Measurements from ENCODE around the gene CPOX.
"Not testable (repeated sequence)": the region's sequence is repeated elsewhere in the genome, so short reads cannot be mapped to it uniquely, and the experiment has no call there.

CPOX gene

GRCh38 chr3:98593046-98593936 is at the start of gene CPOX:
Gene CPOX, minus strand, starts transcription at chr3:98593611. Its CDS starts 107 bp downstream, at chr3:98593504.
- DNase-seq = peak; percentile 74

DNA sequence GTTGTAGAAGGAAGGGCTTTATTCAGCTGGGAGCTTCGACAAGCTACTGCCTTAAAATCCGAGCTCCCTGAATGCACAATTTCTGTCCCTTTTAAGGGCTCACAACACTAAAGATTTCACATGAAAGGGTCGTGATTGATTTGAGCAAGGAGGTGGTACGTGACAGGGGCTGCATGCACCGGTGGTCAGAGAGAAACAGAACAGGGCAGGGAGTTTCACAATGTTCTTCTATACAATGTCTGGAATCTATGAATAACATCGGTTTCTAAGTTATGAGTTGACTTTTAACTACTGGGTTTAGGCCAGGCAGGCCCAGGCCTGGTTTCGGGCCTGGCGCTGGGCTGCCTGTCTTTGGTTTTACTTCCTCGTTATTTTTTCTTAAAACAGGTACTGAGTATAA is 49.4 kb upstream of the CPOX start:
- DNase-seq = not testable (repeated sequence)

DNA sequence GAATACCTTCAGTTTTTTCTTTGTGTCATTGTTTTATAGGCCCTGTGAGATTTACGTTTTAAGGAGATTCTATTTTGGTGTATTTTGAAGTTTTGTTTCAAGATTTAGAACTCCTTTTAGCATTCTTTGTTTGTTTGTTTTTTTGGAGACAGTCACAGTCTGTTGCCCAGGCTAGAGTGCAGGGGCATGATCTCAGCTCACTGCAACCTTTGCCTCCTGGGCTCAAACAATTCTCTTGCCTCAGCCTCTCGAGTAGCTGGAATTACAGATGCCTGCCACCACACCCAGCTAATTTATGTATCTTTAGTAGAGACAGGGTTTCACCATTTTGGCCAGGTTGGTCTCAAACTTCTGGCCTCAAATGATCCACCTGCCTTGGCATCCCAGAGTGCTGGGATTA is 48.3 kb upstream of the CPOX start:
- DNase-seq = not testable (repeated sequence)

DNA sequence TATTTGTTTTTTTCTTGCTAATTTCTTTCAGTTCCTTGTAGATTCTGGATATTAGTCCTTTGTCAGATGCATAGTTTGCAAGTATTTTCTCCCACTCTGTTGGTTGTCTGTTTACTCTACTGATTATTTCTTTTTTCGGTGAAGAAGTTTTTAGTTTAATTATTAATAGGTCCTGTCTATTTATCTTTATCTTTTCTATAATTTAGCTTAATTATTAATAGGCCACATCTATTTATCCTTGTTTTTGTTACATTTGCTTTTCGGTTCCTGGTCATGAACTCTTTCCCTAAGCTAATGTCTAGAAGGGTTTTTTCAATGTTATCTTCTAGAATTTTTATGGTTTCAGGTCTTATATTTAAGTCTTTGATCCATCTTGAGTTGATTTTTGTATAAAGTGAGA is 45.1 kb upstream of the CPOX start:
- DNase-seq = not testable (repeated sequence)

- no peak for DNase-seq
Measured at GRCh38 chr3:98630416-98630815, 37.0 kb upstream of the CPOX start.

GRCh38 chr3:98628317-98628716 is 34.9 kb upstream of the CPOX start:
- no peak for DNase-seq

DNA sequence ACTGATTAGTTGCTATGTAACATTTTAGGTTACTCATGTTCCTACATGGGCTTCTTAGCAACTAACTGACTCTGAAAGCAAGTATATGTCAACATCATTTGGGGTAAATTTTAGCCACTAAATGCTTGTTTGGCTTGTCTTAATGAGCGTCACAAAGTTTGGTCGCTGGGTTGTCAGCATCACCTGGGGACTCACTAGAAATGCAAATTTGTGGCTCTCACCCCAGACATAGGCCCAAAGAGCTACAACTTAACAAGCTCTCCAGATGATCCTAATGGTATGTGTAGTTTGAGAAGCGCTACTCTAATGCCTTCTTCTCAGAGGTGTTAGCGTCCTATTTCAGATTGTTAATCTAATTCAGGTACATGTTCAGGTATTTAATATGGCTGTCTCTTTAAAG is 32.7 kb upstream of the CPOX start:
- DNase-seq = no peak

DNA sequence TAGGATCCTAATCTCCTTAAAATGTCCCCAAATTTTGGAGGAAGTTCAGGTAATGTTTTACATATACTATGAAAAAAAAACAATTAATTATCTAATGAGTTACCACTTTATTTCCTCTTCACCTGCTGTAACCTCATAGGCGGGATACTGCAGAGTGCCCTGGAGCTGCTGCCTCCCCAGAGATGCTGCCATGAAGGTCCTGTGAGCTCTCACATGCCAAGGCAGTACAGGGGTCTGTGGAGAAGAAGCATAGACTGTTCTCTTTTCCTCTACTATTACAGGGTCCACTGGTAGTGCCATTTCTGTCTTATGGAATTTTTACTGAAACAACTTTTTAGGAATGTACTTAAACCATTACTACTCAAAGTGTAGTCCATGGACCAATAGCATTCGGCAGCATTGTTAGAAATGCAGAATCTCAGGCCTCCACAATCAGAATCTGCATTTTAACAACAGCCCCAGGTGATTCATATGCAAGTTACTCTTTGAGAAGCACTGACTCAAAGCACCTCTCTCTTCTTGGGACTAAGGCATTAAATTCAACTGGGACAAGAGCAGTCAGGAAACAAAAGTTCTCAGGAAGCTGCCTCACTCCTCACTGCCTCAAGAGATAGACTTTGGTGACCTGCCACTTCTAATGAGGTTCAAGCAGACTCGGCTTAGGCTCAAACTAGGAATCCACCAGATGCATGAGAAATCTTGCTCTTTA is 30.3 kb upstream of the CPOX start:
- no peak for DNase-seq

DNA sequence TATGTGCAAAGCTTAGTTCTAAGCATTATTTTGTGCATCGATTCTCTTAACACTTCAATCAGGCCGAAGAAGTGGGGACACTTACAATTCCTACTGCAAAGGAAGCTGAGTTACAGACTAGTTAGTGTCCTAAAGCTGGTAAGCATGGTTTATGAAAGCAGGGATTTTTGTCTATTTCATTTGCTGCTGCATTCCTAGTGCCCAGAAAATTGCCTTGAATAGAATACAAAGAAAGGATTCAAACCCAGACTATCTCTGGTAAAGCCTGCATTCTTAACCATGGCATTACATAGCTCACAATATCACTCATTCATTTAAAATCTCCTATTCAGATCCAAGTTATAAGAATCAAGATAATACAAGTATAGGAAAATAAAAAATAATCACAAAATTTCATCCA is 24.4 kb upstream of the CPOX start:
- DNase-seq = no peak

DNA sequence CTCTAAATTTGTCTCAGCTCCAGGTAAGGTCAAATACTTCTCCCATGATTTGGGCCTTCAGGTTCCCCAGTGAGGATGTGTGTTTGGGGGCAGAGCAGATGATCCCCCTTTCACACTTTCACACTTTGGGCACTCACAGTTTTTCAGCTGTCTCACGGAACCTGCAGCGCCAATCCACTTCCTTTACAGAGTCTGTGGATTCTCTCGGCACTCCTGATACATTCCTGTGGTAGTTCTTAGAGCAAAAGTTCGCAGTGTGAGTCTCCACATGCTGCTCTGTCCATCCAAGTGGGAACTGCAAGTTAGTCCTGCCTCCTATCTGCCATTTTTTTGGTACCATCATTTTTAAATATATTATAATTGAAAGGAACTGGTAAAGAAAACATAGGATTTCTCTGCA is 20.2 kb upstream of the CPOX start:
- no peak for DNase-seq

- no peak for DNase-seq
Measured at GRCh38 chr3:98612996-98613517, 19.6 kb upstream of the CPOX start.

DNA sequence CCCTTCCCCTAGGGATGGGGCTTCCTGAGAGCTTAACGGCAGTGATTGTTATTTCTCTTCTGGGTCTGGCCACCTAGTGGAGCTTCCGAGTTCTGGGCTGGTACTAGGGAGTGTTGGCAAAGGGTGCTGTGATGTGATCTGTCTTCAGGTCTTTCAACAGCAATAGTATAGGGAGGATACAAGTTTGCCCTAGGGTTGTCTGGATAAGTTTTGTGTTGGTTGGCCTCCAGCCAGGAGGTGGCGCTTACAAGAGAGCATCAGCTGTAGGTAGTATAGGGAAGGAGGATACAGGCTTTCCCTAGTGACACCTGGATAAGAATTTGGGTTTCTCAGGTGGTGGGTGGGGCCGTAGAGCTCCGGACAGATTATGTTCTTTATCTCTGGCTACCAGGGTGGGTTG is 19.2 kb upstream of the CPOX start:
- no peak for DNase-seq

DNA sequence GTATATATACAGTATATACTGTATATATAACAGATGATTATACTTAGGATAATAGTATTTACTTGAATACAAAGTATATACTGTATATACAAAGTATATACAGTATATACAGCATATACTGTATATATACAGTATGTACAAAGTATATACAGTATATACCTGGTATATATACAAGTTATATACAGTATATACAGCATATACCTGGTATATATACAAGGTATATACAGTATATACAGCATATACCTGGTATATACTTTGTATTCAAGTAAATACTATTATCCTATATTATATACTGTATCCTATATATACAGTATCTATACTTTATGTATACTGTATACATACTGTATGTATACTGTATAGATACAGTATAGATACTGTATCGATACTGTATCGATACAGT is 14.6 kb upstream of the CPOX start:
- DNase-seq = no peak

GRCh38 chr3:98603580-98603979 is 10.2 kb upstream of the CPOX start:
- no peak for DNase-seq

DNA sequence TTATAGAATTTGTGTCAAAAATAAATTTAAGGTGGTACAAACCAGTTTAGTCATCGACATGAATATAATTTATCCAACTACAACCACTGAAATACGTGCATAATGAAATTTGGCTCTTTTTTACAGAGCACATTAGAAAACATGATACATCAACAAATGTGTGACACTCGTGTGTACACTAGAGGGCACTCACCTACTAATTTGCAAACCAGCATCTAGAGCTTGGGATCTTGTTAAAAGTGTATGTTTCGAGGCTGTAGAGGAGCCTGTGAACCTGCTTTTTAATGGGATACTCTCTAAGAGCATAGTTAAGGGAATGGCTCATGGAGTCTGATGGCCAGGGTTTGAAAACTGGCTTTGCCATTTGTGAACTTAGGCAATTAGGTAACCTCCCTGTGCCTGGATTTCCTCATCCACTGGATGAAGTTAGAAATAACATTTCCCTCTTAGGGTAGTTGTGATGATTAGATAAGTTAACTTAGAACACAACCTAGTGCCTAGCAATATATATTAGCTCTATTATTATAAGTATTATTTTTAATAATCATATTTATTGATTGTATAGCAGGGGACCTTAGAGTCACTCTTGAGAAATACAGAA is 8.8 kb upstream of the CPOX start:
- DNase-seq = no peak

- no peak for DNase-seq
Measured at GRCh38 chr3:98601180-98601579, 7.8 kb upstream of the CPOX start.

GRCh38 chr3:98600412-98601095 is 7.1 kb upstream of the CPOX start:
- DNase-seq = no peak

DNA sequence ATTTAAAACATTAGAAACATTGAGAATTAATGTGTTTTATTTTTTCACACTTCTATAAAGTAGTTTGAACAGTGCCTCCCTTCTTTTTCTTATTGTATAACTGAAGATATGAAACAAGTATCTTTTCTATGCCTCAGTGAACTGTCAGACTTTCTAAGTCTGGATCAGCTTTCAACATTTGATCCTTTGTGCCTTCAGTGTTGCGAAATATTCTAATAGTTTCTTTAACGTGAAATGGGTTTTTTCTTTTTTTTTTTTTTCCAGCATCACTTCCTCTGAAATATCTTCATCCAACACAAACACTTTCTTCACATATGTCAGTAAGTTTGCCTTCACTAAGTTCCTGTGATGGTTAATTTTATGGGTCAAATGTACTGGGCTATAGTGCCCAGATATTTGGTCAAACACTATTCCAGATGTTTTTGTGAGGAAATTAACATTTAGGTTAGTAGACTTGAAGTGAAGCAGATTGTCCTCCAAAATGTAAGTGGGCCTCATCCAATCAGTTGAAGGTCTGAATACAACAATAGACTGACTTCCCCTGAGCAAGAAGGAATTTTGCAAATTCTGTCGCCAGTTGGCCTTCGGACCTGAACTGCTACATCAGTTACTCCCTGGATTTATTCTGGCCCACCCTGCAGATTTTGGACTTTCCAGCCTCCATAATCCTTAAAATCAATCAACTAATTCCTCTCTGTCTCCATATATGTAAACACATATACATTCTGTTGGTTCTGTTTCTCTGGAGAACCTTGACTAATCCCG is 6.4 kb upstream of the CPOX start:
- DNase-seq = no peak

GRCh38 chr3:98598492-98598891 is 5.1 kb upstream of the CPOX start:
- DNase-seq = no peak

DNA sequence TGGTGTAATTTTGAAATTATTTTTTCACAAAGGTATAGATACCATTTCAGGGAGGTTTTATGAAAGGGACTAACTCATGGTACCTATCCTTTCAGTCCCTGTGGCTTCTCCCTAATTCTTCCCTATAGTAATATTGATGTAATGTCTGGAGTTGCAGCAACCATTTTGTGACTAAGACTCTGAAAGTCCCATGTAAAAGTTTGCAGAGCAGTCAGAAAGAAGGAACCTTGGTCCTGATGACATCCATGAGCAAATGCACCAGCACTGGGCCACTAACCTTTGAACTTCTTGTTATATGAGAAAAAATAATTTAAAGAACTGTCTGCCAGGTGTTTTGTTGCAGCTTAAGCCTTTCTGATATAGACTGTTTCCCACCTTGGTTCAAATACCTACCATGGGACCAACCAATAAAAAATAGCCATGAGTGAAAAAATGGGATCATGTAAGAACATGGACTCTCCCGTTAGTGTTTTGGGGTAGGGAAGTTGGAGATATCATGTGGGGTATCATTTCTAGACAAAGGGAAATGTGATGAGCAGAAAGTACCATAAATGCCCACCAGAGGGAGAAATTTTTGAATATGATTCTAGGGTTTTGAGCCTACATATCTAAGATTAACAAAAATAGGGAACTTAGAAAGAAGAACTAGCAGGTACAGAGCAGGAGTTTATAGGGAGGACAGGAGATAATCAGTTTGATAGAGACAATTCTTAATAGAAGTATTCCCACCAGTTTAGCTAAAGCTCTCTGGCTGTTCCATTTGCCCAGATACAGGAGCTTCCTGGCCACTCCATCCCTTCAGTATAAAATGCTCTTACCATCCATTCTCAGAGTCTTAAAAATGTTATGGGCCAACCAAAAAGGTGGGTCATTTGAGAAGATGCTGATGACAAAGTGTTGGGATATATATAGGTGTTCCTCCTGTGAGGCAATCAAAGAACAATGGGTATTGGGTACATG is 3.4 kb upstream of the CPOX start:
- DNase-seq = peak; percentile 25

- DNase-seq = no peak
Measured at GRCh38 chr3:98596087-98596486, 2.7 kb upstream of the CPOX start.
